KMS-11 (cell line): ENCODE data around the gene GABBR2.

Source experiments
- H2AFZ ChIP-seq: fragments of 200-600 bp; sonication (generic); 2 replicates; pipeline ENCODE4 v1.6.1; 2016; ENCODE audit warnings: antibody characterized with exemption, mixed run types, low read depth
- H3K27ac ChIP-seq: fragments of 200-600 bp; sonication (generic); 2 replicates; pipeline ENCODE4 v1.6.1; 2016; ENCODE audit warnings: mild to moderate bottlenecking, mixed run types
- H3K27me3 ChIP-seq: fragments of 200-600 bp; sonication (generic); 2 replicates; pipeline ENCODE4 v1.6.1; 2017; ENCODE audit warnings: mild to moderate bottlenecking, low read depth, mixed run types, moderate library complexity; ENCODE audit not compliant: insufficient read depth
- H3K36me3 ChIP-seq: fragments of 200-600 bp; sonication (generic); 2 replicates; pipeline ENCODE4 v1.6.1; 2017; ENCODE audit warnings: mild to moderate bottlenecking, mixed run types; ENCODE audit not compliant: insufficient read depth
- H3K4me1 ChIP-seq: fragments of 200-600 bp; sonication (generic); 2 replicates; pipeline ENCODE4 v1.6.1; 2016; ENCODE audit warnings: mild to moderate bottlenecking, low read depth, mixed run types; ENCODE audit not compliant: poor library complexity, severe bottlenecking
- H3K4me2 ChIP-seq: fragments of 200-600 bp; sonication (generic); 2 replicates; pipeline ENCODE4 v1.7.0; 2016; ENCODE audit warnings: mild to moderate bottlenecking, mixed run types
- H3K4me3 ChIP-seq: fragments of 200-600 bp; sonication (generic); IDR thresholded peaks from 2 replicates; pipeline ENCODE4 v1.6.1; 2017; ENCODE audit warnings: low read depth, low read length, mixed read lengths; ENCODE audit not compliant: insufficient read depth
- H3K79me2 ChIP-seq: fragments of 200-600 bp; sonication (generic); 2 replicates; pipeline ENCODE4 v1.6.1; 2016; ENCODE audit warnings: low read depth, mixed run types; ENCODE audit not compliant: insufficient read depth
- H3K9ac ChIP-seq: fragments of 200-600 bp; sonication (generic); 2 replicates; pipeline ENCODE4 v1.6.1; 2016; ENCODE audit warnings: mild to moderate bottlenecking, mixed run types
- H4K20me1 ChIP-seq: fragments of 200-600 bp; sonication (generic); 2 replicates; pipeline ENCODE4 v1.6.1; 2016; ENCODE audit warnings: mild to moderate bottlenecking, mixed run types; ENCODE audit not compliant: insufficient read depth
- CTCF ChIP-seq: fragments of 200-600 bp; sonication (generic); conservative IDR thresholded peaks from 2 replicates; pipeline ENCODE4 v1.6.1; 2017; ENCODE audit warnings: low read depth, mild to moderate bottlenecking, antibody characterized with exemption, low read length, moderate library complexity, mixed read lengths

Gene GABBR2

DNA sequence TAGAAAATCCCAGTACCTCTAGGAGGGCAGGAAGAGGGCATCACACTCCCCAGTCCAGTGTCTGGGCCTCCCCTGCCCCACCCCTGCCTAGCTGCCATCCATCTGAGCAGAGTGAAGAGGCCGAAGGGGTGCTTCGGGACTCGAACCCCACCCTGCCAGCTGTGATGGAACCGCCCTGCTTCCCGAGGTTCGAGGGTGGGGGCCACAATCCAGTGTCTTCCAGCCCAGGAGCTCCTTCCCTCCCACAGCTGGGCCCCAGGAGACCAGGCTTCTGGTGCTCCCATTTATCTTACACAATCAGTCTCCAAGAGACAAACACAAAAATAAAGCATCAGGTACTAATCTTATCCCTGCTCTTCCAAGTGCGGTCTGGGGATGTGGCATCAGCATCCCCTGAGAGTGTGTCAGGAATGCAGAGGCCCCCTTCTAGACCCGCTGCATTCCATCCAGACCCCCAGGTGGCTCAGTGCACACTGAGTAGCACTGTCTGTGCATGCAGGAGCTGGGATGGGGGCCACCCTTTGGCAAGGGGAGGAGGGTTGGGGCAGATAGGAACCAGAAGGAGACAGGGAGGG, 330.4 kb downstream of the GABBR2 start:
- Histone ChIP-seq H3K4me3 (no peak overlapping the region), H3K27me3 (no peaks in the 10 kb centered on the region), H3K9ac (no peak overlapping the region), H2AFZ (no peak overlapping the region), H3K4me1 (no peaks in the 10 kb centered on the region), H3K4me2 (no peak overlapping the region), H3K27ac (no peak overlapping the region), H3K79me2 (no peaks in the 10 kb centered on the region), H3K36me3 (no peaks in the 10 kb centered on the region), H4K20me1 (no peaks in the 10 kb centered on the region)
- TF ChIP-seq CTCF, result no peak

GRCh38 chr9:98375138-98375726, 333.5 kb downstream of the GABBR2 start:
- no peak overlapping the region for H3K4me3 ChIP-seq
- no peaks in the 10 kb centered on the region for H4K20me1 ChIP-seq
- no peak overlapping the region for H2AFZ ChIP-seq
- H3K27me3 ChIP-seq, result no peaks in the 10 kb centered on the region
- H3K27ac ChIP-seq, result no peak overlapping the region
- TF ChIP-seq CTCF, result no peak
- no peaks in the 10 kb centered on the region for H3K4me1 ChIP-seq
- no peaks in the 10 kb centered on the region for H3K36me3 ChIP-seq
- no peak overlapping the region for H3K9ac ChIP-seq
- H3K79me2 ChIP-seq, result no peaks in the 10 kb centered on the region
- no peak overlapping the region for H3K4me2 ChIP-seq

GRCh38 chr9:98374385-98375051, 334.2 kb downstream of the GABBR2 start:
- H3K27ac ChIP-seq, result no peak overlapping the region
- H4K20me1 ChIP-seq, result no peaks in the 10 kb centered on the region
- no peak for TF ChIP-seq CTCF
- H3K27me3 ChIP-seq, result no peaks in the 10 kb centered on the region
- no peaks in the 10 kb centered on the region for H3K36me3 ChIP-seq
- no peak overlapping the region for H2AFZ ChIP-seq
- no peak overlapping the region for H3K4me2 ChIP-seq
- H3K4me3 ChIP-seq, result no peak overlapping the region
- no peaks in the 10 kb centered on the region for H3K79me2 ChIP-seq
- H3K4me1 ChIP-seq, result no peaks in the 10 kb centered on the region
- no peak overlapping the region for H3K9ac ChIP-seq

DNA sequence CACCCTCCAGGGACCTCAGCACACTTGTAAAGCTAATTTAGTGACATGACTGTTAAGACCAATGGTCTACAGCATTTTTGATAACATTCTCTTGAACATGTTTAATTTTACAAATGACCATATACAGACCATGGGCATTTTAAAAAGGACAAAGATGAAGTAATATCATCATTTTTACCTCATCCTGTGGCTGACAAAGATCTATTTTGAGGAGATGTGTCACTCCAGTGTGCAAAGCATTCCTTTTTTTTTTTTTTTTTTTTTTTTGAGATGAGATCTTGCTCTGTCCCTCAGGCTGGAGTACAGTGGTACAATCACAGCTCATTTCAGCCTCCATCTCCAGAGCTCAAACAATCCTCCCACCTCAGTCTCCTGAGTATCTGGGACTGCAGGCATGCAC, 335.1 kb downstream of the GABBR2 start:
- H2AFZ ChIP-seq, result no peak overlapping the region
- no peaks in the 10 kb centered on the region for H3K36me3 ChIP-seq
- H3K4me3 ChIP-seq, result no peak overlapping the region
- H4K20me1 ChIP-seq, result no peaks in the 10 kb centered on the region
- H3K4me1 ChIP-seq, result no peaks in the 10 kb centered on the region
- no peaks in the 10 kb centered on the region for H3K27me3 ChIP-seq
- TF ChIP-seq CTCF, result no peak
- H3K79me2 ChIP-seq, result no peaks in the 10 kb centered on the region
- H3K9ac ChIP-seq, result no peak overlapping the region
- H3K27ac ChIP-seq, result no peak overlapping the region
- no peak overlapping the region for H3K4me2 ChIP-seq
